ENCODE results near the gene P2RY2.

- TF ChIP-seq, protein P1, sequence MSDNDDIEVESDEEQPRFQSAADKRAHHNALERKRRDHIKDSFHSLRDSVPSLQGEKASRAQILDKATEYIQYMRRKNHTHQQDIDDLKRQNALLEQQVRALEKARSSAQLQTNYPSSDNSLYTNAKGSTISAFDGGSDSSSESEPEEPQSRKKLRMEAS (IDR thresholded peaks at IDR 0.05; ENCODE audit: low read depth), result no peak
- TF ChIP-seq JUND (IDR thresholded peaks at IDR 0.05) (no peak), EP300 (IDR thresholded peaks at IDR 0.05; ENCODE audit: borderline replicate concordance in 1 of 2, low read depth in 1 of 2, low read length in 1 of 2) (no peak), TCF12 (IDR thresholded peaks at IDR 0.05) (no peak), SMC3 (IDR thresholded peaks at IDR 0.05; ENCODE audit: low read depth, low read length) (no peak), RXRA (IDR thresholded peaks at IDR 0.05; ENCODE audit: borderline replicate concordance, low read depth) (no peak), ELF1 (IDR thresholded peaks at IDR 0.05) (no peak), YY1 (IDR thresholded peaks at IDR 0.05; ENCODE audit: low read depth) (no peak), FOXM1 (IDR thresholded peaks at IDR 0.05; ENCODE audit: low read depth) (no peak)
- TF ChIP-seq, protein P2, sequence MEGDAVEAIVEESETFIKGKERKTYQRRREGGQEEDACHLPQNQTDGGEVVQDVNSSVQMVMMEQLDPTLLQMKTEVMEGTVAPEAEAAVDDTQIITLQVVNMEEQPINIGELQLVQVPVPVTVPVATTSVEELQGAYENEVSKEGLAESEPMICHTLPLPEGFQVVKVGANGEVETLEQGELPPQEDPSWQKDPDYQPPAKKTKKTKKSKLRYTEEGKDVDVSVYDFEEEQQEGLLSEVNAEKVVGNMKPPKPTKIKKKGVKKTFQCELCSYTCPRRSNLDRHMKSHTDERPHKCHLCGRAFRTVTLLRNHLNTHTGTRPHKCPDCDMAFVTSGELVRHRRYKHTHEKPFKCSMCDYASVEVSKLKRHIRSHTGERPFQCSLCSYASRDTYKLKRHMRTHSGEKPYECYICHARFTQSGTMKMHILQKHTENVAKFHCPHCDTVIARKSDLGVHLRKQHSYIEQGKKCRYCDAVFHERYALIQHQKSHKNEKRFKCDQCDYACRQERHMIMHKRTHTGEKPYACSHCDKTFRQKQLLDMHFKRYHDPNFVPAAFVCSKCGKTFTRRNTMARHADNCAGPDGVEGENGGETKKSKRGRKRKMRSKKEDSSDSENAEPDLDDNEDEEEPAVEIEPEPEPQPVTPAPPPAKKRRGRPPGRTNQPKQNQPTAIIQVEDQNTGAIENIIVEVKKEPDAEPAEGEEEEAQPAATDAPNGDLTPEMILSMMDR (IDR thresholded peaks at IDR 0.05), result no peak
- TF ChIP-seq, protein P3, sequence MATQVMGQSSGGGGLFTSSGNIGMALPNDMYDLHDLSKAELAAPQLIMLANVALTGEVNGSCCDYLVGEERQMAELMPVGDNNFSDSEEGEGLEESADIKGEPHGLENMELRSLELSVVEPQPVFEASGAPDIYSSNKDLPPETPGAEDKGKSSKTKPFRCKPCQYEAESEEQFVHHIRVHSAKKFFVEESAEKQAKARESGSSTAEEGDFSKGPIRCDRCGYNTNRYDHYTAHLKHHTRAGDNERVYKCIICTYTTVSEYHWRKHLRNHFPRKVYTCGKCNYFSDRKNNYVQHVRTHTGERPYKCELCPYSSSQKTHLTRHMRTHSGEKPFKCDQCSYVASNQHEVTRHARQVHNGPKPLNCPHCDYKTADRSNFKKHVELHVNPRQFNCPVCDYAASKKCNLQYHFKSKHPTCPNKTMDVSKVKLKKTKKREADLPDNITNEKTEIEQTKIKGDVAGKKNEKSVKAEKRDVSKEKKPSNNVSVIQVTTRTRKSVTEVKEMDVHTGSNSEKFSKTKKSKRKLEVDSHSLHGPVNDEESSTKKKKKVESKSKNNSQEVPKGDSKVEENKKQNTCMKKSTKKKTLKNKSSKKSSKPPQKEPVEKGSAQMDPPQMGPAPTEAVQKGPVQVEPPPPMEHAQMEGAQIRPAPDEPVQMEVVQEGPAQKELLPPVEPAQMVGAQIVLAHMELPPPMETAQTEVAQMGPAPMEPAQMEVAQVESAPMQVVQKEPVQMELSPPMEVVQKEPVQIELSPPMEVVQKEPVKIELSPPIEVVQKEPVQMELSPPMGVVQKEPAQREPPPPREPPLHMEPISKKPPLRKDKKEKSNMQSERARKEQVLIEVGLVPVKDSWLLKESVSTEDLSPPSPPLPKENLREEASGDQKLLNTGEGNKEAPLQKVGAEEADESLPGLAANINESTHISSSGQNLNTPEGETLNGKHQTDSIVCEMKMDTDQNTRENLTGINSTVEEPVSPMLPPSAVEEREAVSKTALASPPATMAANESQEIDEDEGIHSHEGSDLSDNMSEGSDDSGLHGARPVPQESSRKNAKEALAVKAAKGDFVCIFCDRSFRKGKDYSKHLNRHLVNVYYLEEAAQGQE (IDR thresholded peaks at IDR 0.05; ENCODE audit: low read depth, low read length), result no peak
- TF ChIP-seq, protein P4, sequence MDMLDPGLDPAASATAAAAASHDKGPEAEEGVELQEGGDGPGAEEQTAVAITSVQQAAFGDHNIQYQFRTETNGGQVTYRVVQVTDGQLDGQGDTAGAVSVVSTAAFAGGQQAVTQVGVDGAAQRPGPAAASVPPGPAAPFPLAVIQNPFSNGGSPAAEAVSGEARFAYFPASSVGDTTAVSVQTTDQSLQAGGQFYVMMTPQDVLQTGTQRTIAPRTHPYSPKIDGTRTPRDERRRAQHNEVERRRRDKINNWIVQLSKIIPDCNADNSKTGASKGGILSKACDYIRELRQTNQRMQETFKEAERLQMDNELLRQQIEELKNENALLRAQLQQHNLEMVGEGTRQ (IDR thresholded peaks at IDR 0.05; ENCODE audit: borderline replicate concordance, low read depth, low read length), result no peak
Observed at GRCh38 chr11:73275381-73275750, 57.3 kb downstream of the P2RY2 start.
